KBM-7 (cell line): ENCODE measurements around the gene CALHM2.
"Not testable (repeated sequence)": the region's sequence is repeated elsewhere in the genome, so short reads cannot be mapped to it uniquely, and the experiment has no call there.

Source experiments
- DNase-seq: peaks from one replicate; pipeline ENCODE4 v3.0.0-alpha.2; 2015
- in situ Hi-C: fragments of 300-500 bp; cut with MboI; formaldehyde crosslinking; loops from 2 replicates; pipeline ENCODE4 v1.14.3; 2020; ENCODE audit warnings: low sequenced_read_pairs, low pct_unique_long_range_greater_than_20kb, mixed read lengths

Gene CALHM2, protein sequence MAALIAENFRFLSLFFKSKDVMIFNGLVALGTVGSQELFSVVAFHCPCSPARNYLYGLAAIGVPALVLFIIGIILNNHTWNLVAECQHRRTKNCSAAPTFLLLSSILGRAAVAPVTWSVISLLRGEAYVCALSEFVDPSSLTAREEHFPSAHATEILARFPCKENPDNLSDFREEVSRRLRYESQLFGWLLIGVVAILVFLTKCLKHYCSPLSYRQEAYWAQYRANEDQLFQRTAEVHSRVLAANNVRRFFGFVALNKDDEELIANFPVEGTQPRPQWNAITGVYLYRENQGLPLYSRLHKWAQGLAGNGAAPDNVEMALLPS

GRCh38 chr10:103451831-103452505 is at the start of gene CALHM2:
Gene CALHM2 (minus strand): TSS chr10:103452370. CDS start chr10:103449941, 2,429 bp downstream.
- in situ Hi-C loops: no loop called here
- peak; percentile 74 for DNase-seq

- in situ Hi-C loops: no loop called here
- no peak for DNase-seq
These were observed 49.0 kb upstream of the CALHM2 start for GRCh38 chr10:103501186-103501585.

GRCh38 chr10:103500481-103500880 is 48.3 kb upstream of the CALHM2 start:
- in situ Hi-C loops: no loop called here
- no peak for DNase-seq

DNA sequence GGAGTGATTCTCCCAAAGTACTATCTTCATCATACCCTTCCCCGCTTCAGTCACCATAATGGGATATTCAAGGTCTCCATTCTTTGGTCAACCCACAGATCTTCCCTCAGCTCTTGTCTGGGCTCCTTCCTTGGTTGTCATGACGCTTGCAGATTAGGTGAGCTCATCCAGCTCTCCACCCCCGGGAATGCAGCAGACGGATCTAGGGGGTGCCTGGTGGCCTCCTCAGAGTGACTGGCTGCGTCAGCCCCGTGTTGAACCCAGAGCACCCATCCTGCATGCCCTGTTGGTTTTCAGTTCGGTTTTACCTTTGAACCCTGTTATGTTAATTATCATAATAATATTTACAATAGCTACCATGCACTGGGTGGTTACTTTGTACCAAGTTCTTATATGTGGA is 47.7 kb upstream of the CALHM2 start:
- in situ Hi-C loops: no loop called here
- DNase-seq: no peak

DNA sequence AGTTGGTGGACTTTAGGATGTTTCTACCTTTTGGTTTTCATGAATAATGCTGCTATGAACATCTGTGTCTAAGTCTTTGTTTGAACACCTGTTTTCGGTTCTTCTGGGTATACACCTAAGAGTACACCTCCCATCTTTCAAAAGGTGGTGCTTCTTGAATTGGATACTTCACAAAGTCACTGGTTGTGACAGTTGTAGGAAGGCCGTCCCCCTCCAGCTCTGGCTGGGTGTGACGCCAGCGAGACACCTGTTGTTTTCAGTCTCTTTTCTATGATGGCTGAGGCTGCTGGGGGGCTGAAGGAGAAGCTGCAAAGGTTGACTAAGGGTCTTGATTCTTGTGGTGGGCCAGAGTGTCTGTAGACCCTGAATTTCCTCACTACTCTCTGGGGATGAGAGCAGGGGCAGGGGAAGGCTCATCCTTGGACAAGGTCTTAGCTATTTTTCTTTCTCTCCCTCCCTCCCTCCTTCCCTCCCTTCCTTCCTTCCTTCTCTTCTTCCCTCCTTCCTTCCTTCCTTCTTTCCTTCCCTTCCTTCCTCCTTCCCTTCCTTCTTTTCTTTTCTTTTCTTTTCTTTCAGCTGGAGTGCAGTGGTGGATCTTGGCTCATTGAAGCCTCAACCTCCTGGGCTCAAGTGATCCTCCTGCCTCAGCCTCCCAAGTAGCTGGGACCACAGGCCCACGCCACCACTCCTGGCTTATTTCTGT is 46.9 kb upstream of the CALHM2 start:
- DNase-seq: no peak

DNA sequence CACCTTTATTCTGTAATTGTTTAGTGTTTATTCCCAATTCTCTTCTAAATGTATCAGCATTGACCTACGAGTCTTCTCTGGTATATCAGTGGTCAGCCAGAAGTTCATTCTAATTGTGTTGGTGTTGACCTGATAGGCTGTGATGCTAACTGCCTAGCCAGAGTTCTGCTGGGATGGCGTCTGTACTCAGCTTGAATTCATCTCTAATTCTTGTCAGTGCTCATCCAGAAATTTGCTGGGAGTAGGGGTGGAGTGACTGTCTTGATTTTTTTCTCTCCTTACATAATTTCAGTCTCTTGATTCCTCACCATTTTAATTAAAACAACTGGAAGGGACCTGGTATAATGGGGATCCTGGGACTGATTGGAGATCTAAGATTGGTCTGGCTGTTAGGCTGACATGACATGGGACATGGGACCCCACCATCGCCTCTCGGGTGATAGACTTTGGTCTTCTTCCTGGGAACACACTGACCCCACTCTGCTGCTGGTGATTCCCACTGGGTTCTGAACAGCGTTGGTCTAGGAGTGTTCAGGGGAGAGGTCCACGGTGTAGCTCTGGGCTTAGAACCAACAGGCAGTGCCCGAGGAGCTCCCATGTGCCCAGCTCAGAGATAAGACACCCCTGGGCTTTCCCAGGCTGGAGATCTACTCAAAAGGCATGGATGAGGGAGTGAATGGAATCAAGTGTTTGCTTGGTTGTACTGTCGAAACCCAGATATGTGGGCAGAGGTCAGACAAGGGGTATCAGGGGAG is 45.2 kb upstream of the CALHM2 start:
- no peak for DNase-seq
- in situ Hi-C loops: no loop called here

More for the DNA sequence above, 46.9 kb upstream of the CALHM2 start:
- in situ Hi-C loops: no loop called here

- in situ Hi-C loops: no loop called here
- DNase-seq: no peak
These were observed 43.2 kb upstream of the CALHM2 start for GRCh38 chr10:103495321-103495720.

- DNase-seq: no peak
- in situ Hi-C loops: no loop called here
These were observed 42.0 kb upstream of the CALHM2 start for GRCh38 chr10:103493916-103494877.

DNA sequence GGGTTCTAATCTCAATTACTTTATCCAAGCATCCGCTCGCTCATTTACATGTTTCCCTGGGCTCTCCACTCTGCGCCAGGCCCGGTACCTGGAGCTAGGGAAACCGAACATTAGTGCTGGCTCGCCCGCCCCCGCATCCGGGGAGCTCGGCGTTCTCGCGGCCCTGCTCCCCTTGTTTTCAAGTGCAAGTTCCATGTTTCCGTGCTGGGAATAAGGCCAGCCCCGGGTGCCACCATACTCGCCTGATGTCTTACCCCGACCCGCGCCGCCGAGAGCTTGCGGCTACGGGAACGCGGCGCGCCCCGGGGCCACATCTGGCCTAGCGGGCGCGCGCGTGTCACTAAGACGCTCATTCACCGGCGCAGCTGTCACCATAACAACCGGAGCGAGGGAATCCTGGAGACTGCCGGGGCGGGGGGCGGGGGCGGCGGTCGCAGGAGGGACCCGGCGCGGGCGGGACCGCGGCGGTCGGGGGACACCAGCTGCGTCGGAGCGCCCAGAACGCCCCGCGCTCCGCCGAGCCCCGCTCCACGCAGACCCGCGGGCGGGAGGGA is 41.3 kb upstream of the CALHM2 start, which contains the start of gene NEURL1:
TSS of gene NEURL1 (plus strand) at position 344 of the 554 bp plus-strand sequence. CDS start 683 bp downstream, outside the sequence.
- in situ Hi-C loops: no loop called here
- DNase-seq: no peak

DNA sequence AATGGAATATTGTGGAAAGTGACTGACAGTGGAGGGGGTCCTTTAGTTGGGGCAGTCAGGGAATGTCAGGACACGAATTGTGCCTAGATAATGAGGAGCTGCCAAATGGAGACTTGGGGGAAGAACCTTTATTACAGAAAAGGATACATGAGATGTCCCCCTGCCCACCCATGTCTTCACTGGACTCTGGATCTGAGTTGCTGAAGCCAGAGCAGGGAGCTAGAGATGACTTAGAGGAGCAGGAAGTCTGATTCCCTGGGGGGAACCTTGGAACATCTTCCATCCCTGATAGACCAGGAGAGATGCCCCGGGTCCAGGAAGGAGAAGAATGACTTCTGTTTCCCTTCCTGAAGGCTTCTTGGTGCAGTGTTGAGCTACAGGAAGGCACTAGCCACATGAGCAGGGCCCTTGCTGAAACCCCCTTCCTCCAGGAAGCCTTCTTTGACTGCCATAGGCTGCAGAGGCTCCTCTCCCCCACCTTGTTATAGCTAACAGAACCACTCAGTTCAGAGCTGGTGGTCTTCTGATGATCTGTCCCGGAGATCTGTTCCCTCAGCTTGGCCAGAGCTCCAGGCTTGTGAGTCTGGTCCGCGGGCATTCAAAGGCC is 40.6 kb upstream of the CALHM2 start:
- in situ Hi-C loops: no loop called here

DNA sequence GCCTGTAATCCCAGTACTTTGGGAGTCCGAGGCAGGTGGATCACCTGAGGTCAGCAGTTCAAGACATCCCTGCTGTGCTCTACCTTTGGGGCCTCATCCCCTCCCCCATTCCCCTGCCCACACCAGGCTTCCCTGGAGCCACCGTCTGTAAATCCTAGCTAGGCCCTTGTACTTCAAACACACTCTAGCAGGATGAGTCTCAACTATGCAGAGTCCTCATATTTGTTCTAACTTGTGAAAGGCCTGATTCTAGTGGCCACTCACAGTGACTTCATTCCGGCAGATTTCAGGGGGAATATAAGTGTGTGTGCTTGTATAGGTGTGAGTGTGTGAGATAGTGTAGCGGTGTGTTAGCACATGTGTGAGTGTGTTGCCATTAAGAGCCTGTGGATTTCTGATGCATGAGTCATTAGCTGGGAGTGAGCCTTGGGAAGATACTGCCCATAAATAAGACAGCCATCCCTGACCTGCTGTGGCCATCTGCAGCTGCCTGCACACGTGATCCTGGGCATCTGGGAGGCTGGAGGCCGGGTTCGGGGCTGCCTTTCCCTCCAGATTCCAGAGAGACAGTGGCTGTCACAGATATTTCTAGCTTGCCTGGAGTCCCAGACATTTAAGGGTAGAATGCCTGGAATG is 39.7 kb upstream of the CALHM2 start:
- in situ Hi-C loops: no loop called here
- DNase-seq: no peak

More for the DNA sequence above, 40.6 kb upstream of the CALHM2 start:
- no peak for DNase-seq

- in situ Hi-C loops: no loop called here
- DNase-seq: no peak
These were observed 38.8 kb upstream of the CALHM2 start for GRCh38 chr10:103490986-103491314.

DNA sequence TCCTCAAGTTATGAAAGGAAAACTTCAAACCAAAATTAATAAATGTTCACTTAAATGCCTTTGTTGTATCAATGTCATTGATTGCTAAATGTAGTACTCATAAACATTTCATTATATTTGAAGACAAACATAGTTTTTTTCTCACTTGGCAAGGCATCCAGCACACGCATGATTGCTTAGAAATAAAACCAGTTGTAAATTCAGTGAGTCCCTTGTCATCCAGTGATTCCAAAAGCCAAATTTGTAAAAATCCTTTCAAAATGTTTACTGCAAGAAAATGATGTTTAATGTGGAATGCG is 35.2 kb upstream of the CALHM2 start:
- in situ Hi-C loops: no loop called here
- no peak for DNase-seq

GRCh38 chr10:103486635-103487409 is 34.7 kb upstream of the CALHM2 start:
- DNase-seq: not testable (repeated sequence)

DNA sequence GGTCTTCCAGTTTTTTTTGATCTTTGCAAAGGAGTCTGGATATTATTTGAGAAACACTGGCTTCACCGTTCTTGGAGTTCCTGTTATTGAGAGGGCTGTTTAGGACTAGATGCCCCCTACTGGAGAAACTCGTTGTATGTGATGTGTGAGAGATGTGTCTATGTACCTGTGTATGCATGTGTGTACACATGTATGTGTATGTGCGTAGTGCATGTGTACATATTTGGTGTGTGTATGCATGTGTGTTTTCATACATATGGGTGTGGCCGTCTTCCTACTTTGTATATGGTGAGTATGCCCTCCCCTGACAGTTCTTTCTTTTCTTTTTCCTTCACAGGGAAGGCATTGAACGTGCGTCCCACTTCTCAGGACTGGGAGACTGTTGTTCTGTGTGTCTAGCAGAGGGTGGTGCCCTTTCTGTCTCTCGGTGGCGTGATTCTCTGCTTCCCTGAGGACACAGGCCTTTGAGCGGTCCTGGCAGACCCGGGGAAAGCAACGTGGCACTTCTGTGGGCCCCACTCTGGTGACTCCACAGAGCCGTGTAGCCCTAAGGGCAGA is 29.9 kb upstream of the CALHM2 start:
- DNase-seq: peak; percentile 92
- in situ Hi-C loops: no loop called here

More at GRCh38 chr10:103486635-103487409, 34.7 kb upstream of the CALHM2 start:
- in situ Hi-C loops: not testable (repeated sequence)

DNA sequence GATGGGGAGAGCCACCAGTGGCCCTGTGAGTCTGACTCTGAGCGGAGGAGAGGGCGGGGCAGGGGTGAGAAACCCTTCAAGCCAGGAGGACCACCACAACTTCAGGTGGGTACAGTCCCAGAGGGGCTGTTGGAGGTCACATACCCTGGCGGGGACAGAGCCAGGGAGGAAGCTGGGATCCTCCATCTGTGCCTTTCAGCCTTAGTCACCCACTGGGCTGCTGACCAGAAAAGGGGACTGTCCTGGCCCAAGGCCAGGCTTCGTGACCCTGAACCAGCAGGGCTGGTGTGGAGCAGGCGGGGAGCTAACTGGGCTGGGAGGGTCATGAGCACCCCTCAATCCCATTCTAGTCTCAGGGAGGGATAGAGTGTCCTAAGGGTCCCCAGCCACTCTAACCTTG is 28.4 kb upstream of the CALHM2 start:
- no peak for DNase-seq
- in situ Hi-C loops: no loop called here
